Bronchial epithelial cell (primary cell): Measurements from ENCODE around the gene C6orf136. TPM values are rescaled to one million over a fixed set of nuclear protein-coding genes. Genes with fewer than 3 reads are reported as not detected.
"Not testable (repeated sequence)": the region's sequence is repeated elsewhere in the genome, so short reads cannot be mapped to it uniquely, and the experiment has no call there.

Experiments
- DNase-seq: peaks from one replicate; pipeline ENCODE4 v3.0.0-alpha.2; 2010; ENCODE audit warnings: low read depth
- FAIRE-seq: peaks from 2 replicates; lab custom pipeline; 2011; peaks lifted over from hg19 to GRCh38; lab: Jason Lieb, UNC
- H3K27me3 ChIP-seq: 2 replicates; pipeline ENCODE4 v1.5.1; 2011; ENCODE audit warnings: low read length; ENCODE audit not compliant: control insufficient read depth, insufficient read depth
- H3K36me3 ChIP-seq: 2 replicates; pipeline ENCODE4 v1.5.1; 2011; ENCODE audit warnings: low read length; ENCODE audit not compliant: control insufficient read depth, insufficient read depth
- H3K4me3 ChIP-seq: 2 replicates; pipeline ENCODE4 v1.5.1; 2011; ENCODE audit warnings: mild to moderate bottlenecking, low read depth, low read length, control low read depth
- CTCF ChIP-seq: IDR thresholded peaks from 2 replicates; pipeline ENCODE4 v1.5.1; 2011; ENCODE audit warnings: mild to moderate bottlenecking, moderate library complexity, low read length, control low read depth, inconsistent platforms; ENCODE audit not compliant: insufficient read depth, severe bottlenecking
- total RNA-seq: library from RNA; depleted of rRNA; stranded (reverse); fragments of >200 nt; gene quantifications from 2 replicates; pipeline ENCODE4 v1.2.1, GENCODE V29; 2014

The C6orf136 gene, protein sequence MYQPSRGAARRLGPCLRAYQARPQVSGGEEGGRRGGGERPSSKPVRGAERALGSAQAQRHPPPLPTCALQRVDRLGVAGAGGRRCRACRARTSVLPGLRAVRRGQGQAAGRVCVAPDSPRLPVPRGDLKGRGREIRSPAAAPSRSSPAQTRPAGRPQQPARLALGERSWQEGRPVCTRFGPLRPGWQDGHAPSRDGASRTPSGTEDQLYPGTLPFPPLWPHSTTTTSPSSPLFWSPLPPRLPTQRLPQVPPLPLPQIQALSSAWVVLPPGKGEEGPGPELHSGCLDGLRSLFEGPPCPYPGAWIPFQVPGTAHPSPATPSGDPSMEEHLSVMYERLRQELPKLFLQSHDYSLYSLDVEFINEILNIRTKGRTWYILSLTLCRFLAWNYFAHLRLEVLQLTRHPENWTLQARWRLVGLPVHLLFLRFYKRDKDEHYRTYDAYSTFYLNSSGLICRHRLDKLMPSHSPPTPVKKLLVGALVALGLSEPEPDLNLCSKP
- 1.8 and 2.7 TPM in 2 replicates for total RNA-seq

- FAIRE-seq = no peak
- H3K4me3 ChIP-seq = peak within 1 kb of the TSS; percentile 100
Observed at GRCh38 chr6:30646450-30647241, at the start of gene C6orf136. Gene C6orf136, plus strand, starts transcription at chr6:30647133. Its CDS starts 99 bp downstream, at chr6:30647232.

DNA sequence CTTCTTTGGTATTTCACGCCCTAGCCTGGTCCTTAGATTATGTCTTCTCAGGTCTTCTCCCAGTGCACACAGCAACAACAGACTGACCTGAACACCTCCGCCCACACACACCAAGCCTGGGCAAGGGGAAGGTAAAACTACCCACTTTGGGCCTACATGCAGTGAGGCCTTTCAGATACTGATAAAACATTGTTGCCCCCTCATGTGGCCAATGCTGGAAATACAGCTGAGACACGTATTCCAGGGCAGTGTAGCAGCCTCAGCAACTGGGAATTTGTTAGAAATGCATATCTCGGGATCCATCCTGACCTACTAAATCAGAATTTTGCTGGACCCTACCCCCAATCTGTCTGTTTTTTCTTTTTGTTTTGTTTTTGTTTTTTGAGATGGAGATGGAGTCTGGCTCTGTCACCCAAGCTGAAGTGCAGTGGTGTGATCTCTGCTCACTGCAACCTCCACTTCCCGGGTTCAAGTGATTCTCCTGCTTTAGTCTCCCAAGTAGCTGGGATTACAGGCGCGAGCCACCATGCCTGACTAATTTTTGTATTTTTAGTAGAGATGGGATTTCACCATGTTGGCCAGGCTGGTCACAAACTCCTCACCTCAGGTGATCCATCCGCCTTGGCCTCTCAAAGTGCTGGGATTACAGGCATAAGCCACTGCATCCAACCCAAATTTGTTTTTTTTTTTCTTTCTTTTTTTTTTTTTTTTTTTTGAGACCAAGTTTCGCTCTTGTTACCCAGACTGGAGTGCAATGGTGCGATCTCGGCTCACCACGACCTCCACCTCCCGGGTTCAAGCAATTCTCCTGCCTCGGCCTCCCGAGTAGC, 49.4 kb upstream of the C6orf136 start:
- FAIRE-seq (peak; percentile 40), DNase-seq (peak; percentile 75)
- peak; percentile 71 for TF ChIP-seq CTCF
- H3K36me3 ChIP-seq = peaks cover 12% of the 10 kb centered on the region
- not testable (repeated sequence) for H3K4me3 ChIP-seq, H3K27me3 ChIP-seq

More at GRCh38 chr6:30646450-30647241, at the start of gene C6orf136:
- TF ChIP-seq CTCF = no peak
- peaks cover 7% of the 10 kb centered on the region for H3K36me3 ChIP-seq
- DNase-seq = peak; percentile 83
- no peaks in the 10 kb centered on the region for H3K27me3 ChIP-seq

- H3K36me3 ChIP-seq = peaks cover 19% of the 10 kb centered on the region
- DNase-seq (no peak), FAIRE-seq (no peak)
- no peak overlapping the region for H3K4me3 ChIP-seq
- no peak for TF ChIP-seq CTCF
- no peaks in the 10 kb centered on the region for H3K27me3 ChIP-seq
Observed at GRCh38 chr6:30598912-30599624, 47.9 kb upstream of the C6orf136 start.

DNA sequence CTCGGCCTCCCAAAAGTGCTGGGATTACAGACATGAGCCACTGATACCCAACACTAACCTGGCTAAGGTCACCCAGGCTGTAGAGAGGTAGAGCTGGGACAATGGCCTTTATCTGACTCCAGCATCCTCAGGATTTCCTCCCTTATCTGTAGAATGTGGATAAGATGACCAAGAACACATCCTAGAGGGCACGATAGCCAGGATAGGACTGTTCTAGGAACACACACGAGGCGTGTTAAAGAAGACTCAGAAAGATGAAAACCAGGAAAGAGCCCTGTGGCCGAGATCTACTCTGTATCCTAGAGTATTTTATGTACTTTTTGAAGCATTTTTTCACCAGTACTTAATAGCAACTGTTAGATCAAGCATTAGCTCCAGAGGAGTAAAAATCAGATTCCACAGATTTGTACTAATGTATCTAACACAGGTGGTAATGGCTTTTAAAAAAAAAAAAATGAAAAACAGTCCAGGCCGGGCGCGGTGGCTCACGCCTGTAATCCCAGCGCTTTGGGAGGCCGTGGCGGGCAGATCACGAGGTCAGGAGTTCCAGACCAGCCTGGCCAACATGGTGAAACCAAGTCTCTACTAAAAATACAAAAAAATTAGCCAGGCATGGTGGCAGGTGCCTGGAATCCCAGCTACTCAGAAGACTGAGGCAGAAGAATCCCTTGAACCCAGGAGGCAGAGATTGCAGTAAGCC, 47.2 kb upstream of the C6orf136 start:
- no peaks in the 10 kb centered on the region for H3K27me3 ChIP-seq
- no peak overlapping the region for H3K4me3 ChIP-seq
- peaks cover 24% of the 10 kb centered on the region for H3K36me3 ChIP-seq
- DNase-seq (no peak), FAIRE-seq (no peak)
- no peak for TF ChIP-seq CTCF
